ENCODE measurements around the gene C9orf50.

The C9orf50 gene

DNA sequence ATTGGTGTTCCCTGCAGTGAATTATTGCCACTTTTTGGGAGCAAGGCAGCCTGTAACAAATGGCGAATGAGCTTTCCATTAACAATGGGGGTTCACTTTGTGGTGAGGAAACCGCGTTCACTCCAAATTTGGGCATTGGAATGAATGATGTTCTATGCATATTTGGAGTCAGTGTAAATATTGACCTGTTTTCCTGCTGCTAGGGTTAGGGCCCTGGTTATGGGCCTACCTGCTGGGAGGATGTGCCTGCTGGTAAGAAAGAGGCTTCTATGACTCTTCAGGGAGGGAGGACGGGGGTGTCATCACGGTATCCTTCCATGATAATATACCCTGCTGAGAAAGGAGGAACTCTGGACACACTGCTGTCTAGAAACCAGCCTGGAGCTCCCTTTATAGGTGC lies 29.0 kb downstream of the C9orf50 start:
- DNase-seq (ENCODE audit: low spot score): no peak

DNA sequence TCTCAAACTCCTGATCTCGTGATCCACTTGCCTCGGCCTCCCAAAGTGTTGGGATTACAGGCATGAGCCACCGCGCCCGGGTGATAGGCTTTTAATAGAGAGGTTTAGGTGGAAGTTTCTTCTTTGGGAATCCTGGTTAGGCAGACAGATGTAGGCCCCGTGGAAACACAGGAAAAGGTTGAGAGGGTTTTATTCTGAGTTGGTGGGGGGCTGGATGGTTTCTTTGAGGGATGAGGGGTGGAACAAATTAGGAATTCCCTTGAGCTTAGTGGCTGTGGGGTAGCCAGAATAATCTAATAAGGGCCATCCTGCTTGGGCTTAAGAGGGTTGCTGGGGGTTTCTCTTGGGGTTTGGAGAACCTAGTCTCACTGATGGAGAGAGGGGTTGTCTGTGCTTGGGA lies 30.4 kb downstream of the C9orf50 start:
- DNase-seq (ENCODE audit: low spot score): no peak

DNA sequence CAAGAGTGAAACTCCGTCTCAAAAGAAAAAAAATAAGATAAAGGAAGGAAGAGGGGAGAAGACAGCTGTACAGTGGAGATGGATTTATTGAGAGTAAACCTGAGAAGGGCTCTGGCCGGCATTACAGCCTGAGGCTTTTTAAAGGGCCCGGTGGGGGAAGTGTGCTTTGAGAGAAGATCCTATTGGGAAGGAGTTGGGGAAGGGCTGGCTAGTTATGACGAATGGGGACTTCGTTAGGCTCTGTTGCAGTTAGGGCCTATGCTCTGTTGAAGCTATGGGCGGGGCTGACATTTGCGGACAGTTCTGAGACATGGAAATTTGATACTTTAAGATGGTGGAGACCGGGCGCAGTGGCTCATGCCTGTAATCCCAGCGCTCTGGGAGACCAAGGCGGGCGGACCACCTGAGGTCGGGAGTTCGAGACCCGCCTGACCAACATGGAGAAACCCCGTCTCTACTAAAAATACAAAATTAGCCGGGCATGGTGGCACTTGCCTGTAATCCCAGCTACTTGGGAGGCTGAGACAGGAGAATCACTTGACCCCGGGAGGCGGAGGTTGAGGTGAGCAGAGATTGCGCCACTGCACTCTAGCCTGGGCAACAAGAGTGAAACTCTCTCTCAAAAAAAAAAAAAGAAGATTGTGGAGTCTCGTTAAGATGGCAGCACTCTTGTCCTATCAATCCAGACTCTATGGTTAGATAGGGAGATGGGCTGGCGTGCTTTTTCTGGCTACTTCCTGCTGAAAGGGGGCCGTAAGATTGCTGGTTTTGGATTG lies 33.2 kb downstream of the C9orf50 start:
- no peak for DNase-seq (ENCODE audit: low spot score)

DNA sequence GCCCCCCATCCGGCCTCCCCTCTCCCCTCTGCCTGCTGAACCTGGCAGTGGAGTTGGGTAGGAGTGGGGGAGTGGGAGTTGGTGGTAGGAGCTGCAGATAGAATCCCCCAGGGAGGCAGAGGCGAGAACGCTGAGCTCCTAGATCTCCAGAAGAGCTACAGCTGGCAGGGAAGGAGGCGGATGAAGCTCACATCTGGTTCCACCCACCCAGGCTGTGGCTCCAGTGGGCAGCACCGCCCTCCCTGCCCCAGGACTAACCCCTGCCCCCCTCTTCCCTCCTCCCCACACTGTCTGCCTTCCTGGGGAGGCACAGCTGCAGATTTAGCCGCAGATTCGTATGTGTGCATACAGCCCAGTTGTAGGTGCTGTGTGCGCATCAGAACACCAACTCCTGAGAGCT lies 34.2 kb downstream of the C9orf50 start:
- DNase-seq (ENCODE audit: low spot score): no peak

DNA sequence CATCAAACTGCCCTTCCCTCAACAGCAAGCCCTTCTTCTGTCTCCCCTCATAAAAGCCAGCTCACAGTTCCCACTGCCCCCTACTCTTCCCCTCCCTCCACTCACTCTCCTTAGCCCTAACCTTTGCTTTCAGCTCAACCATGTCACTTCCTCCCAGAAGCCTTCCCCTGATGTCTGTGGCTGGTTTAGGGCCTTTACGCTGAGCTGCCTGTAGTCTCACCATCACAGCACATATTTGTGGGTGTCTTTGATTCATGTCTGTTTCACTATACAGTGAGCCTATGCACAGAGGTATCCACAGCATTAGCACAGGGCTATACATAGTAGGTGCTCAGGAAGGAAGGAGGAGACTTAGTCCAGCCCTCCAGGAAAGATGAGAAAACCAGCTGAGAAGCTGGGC lies 34.7 kb downstream of the C9orf50 start:
- no peak for DNase-seq (ENCODE audit: low spot score)

DNA sequence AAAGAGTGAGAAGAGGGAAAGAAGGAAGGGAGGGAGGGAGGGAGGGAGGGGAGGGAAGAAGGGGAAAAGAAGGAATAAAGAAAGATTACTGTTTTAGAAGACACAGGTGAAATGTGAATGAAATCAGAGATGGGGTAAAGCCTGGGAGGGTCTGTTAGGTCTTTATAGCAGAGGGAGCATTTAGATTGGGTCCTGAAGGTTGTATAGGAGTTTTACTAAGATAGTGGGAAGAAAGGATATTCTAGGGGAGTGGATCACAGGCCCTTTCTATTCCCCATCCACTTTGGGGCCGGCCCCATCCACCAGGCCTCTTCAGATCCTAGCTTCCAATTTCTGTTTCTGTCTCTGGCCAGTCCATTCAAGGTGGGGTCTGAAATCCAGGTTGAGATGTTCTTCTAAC lies 35.5 kb downstream of the C9orf50 start:
- no peak for DNase-seq (ENCODE audit: low spot score)

DNA sequence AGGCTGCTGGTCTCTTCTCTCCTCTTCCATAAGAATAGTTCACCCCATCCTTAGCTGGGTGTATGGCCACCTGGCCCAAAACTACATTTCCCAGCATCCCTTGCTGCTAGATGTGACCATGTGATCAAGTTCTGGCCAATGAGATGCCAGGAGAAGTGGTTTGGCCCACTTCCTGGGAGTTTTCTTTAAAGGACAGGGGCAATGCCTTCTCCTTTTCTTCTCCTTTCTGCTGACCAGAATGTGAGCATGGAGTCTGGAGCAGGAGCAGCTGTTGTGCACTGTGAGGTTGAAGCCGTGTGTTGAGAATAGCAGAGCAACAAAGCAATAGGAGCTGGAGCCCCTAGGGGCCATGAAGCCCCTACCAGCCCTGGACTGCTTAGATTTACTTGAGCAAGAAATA lies 36.8 kb downstream of the C9orf50 start:
- peak; percentile 91 for DNase-seq (ENCODE audit: low spot score)

DNA sequence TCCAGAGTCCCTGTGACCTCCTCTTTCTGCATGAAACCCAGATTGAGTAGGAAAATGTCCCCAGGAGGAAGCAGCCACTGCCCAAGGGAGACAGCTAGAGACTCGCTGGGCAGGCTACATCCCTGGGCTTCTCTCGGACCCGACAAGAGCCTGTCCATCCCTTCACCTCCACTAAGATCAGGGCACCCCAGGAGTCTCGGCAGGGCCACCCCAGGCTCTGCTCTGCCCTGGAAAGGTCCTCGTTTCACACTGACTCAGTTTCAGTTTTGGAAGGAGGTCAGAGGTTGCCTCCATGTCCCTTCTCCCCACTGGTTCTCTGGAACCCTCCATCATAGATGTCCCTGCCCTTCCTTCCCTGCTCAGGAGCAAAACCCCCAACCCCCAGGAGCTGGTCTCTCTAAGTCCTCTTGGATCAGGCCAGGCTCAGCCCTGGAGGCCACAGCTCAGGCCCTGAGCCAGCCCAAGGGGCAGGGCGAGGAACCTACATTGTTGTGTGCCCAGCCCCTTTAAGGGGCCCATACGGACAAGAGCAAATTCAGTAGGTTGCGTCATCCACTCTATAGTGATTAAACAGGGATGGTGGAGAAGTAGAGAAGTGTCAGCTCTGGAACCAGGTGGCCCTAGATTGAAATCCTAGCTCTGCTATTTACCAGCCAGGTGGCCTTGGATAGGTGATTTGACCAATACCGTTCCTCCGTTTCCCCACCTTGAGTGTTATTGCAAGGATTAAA lies 37.4 kb downstream of the C9orf50 start:
- DNase-seq (ENCODE audit: low spot score): no peak

DNA sequence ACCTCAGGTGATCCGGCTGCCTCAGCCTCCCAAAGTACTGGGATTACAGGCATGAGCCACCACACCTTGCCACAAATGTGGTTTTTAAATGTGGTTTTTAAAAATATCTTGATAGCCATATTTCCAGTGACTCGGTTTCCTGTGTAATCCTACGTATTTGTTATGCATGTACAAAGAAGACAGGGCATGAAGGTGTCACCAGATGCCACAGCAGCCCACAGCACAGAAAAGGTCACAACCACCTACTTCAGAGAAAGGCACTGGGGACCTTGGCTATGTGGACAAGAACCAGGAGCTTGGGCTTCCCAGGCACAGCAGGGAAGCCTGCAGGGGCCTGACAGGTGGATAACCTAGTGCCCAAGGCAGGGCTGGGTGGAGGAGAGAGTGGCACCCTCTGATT lies 38.0 kb downstream of the C9orf50 start:
- no peak for DNase-seq (ENCODE audit: low spot score)

DNA sequence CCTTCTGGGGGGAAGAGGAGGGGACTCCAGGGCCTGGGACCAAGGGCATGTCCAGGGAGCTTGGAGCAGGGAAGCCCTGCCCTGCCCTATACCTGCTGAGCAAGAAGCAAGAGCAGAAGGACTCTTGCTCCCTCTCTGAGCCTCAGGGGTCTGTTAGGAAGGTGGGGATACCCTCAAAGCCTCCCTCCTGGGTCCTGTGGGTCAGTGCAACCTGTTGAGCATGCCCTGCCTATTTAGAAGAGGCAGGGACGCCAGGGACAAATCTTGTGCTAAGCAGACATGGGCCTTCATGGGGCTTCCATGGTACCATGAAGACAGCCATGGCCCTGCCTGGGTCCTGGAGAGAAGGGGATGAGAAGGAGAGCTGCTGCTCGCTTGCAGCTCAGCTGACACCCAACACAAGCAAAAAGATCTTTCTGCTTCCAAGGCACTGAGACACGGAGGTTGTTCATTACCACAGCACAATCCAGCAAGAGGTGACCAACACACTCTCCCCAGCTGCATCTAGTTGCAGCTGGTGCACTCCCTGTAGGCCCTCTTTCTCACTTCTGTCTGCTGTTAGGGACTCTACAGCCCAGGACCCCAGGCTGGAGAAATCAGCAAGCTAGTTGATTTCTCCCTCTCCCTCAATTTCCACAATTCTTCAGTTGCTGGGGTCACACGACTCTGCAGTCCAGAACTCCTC lies 39.3 kb downstream of the C9orf50 start:
- no peak for DNase-seq (ENCODE audit: low spot score)

DNA sequence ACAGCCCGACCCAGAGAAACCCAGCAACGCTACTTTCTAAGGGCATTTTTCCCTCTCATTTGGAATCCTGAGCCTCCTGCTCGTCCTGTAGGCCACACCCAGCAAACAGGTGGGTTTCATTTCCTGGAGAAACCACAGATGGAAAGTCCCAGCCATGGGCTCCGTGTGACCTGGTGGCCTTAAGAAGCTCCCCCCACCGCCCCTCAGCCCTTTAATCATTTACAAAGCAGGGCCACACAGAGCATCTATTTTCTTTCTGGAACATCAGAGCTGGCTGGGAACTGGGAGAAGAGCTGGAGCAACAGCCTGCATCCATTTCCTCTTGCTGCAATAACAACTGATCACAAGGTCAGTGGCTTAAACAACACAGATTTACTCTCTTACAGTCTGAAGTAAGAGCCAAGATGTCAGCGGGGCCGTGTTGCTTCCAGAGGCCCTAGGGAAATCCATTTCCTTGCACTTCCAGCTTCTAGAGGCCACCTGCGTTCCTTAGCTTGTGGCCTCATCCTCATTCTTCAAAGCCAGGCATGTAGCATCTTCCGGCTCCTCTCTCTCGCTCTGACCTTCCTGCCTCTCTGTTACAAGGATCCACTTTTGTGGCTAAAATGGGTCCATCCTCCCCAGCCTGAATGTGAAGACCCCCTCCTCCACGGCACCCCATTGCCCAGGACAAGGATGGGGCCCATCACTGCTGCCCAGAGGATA lies 40.5 kb downstream of the C9orf50 start:
- DNase-seq (ENCODE audit: low spot score): no peak

DNA sequence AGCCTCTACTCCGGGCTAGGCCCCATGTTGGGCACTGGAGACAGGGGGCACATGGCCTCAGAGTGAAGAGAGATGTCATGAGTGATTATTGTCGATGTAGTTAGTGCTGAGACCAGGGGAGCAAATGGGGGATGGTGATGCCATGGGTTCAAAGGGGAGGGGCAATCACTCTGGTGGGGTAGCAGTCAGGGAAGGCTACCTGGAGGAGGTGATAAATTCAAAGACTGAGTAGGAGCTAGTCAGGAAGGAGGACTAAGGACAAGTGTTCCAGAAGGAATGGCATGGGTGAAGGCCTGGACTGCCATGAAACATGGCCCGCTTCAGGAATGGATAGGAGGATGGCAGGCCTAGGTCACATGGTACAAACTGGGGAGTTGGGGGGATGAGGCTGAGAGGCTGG lies 41.6 kb downstream of the C9orf50 start:
- no peak for DNase-seq (ENCODE audit: low spot score)

DNA sequence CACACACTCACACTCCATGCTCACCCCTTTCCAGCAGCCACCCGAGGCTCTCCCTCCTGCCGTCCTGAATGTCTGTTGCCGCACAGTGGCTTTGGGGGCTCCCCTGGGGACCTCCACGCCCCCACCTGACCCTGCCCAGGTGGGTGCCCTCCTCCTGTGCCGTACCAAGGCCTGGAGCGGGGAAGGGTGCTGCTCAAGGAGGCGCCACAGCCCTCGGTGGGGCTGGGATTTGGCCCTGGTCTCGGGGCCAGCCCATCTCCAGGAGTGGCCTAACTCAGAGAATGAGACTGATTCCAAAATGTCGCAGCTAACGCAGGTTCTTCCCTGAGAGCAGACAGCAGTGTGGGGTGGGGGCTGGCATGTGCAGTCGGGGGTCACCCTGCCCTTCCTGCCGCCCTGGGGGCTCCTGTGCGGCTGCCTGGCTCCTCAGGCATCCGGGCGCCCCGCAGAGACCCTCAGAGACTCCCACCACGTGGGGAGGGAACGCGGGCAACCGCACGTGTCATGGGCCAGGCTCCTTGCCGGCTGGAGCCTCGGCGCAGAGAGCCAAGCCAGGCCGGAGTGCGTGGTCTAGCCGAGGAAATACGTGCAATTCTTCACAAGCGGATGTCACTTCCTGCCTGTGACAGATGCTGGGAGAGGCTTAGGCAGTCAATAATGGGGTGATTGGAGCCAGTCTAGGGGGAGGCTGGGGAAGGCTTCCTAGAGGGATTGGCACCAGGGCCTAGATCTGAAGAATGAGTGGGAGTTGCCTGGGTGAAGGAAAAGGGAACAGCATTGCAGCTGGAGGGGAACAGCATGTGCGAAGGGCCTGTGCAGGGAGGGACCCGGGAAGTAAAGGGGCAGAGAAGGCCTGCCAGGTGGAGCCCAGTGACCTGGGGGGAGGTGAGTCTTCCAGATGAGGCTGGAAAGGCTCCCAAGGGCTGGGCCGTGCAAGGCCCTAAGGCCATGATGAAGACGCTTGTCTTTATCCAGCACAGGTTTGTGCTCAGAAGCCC lies 44.1 kb downstream of the C9orf50 start:
- peak; percentile 70 for DNase-seq (ENCODE audit: low spot score)

DNA sequence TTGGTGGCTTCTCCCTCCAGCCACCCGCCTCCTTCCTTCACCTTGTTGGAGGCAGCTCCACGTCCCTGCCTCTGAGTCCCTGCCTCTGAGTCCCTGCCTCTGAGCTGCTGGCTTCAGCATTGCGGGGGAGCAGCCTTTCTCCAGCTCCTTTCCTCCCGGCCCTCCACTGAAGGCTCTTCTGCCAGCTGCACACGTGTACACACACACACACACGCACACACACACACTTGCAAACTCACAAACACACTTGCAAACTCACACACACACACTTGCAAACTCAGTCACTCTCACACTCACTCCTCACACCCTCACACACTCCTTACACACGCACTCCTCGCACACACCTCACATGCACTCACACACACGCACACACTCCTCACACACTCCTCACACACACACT lies 45.1 kb downstream of the C9orf50 start:
- no peak for DNase-seq (ENCODE audit: low spot score)

DNA sequence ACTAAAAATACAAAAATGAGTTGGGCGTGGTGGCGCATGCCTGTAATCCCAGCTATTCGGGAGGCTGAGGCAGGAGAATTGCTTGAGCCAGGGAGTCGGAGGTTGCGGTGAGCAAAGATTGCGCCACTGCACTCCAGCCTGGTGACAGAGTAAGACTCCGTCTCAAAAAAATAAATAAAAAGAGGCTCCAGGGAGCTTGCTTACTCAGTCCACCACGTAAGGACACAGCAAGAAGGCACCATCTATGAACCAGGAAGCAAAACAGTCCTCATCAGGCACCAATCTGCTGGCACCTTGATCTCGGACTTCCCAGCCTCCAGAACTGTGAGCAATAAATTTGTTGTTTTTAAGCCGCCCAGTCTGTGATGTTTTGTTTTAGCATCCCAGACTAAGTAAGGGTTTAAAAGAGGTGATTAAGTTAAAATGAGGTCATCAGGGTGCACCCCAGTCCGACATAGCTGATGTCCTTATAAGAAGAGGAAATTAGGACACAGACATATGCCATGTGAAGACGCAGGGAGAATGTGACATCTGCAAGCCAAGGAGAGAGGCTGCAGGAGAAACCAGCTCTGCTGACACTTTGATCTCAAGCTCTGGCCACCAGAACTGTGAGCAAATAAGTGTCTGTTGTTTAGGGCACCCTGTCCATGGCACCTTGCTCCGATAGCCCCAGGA lies 45.9 kb downstream of the C9orf50 start:
- no peak for DNase-seq (ENCODE audit: low spot score)

DNA sequence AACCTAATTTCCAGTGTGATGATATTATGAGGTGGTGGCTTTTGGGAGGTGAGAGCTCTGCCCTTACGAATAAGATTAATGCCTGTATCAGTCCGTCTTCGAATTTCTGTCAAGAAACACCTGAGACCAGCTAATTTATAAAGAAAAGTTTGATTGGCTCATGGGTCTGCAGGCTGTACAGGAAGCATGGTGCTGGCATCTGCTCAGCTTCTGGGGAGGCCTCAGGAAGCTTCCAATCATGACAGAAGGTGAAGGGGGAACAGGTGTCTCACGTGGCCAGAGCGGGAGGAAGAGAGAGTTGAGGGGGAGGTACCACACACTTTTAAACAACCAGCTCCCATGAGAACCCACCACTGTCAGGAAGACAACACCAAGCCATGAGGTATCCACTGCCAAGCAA lies 46.9 kb downstream of the C9orf50 start:
- no peak for DNase-seq (ENCODE audit: low spot score)

DNA sequence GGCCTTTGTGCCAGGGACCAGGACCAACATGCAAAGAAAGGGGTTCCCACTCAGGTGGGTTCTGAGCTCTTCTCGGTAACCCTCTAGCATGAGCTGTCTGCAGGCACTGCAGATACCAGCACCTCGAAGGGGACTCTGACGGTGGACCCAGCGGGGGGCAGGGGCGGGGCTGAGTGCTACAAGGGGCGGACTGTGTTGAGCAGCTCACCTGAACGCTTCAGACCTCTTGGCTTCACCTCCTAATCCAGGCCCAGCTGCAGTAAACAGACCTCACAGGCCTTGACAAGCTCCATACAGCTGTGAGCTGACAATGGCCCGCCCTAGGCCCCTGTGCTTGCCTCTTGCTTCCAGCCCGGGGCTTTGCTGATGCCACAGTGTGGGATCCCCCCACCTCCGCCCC lies 48.4 kb downstream of the C9orf50 start:
- DNase-seq (ENCODE audit: low spot score): no peak

DNA sequence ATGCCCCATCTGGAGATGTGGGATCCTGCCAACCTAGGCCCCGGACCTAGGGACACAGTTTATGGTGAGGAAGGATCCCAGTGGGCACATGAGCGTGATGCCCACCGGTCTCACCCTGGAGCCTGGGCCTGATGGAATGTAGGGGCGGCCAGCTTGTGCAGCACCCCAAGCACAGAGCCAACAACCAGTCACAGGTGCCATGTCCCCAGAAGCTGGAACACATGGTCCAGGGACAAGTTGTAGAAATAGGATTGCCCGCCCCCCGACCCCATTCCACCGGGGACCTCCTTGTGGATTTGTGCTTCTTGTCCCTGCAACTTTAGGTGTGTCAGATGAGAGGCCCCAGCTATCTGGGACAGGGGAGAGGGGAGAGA lies 48.9 kb downstream of the C9orf50 start:
- DNase-seq (ENCODE audit: low spot score): no peak

DNA sequence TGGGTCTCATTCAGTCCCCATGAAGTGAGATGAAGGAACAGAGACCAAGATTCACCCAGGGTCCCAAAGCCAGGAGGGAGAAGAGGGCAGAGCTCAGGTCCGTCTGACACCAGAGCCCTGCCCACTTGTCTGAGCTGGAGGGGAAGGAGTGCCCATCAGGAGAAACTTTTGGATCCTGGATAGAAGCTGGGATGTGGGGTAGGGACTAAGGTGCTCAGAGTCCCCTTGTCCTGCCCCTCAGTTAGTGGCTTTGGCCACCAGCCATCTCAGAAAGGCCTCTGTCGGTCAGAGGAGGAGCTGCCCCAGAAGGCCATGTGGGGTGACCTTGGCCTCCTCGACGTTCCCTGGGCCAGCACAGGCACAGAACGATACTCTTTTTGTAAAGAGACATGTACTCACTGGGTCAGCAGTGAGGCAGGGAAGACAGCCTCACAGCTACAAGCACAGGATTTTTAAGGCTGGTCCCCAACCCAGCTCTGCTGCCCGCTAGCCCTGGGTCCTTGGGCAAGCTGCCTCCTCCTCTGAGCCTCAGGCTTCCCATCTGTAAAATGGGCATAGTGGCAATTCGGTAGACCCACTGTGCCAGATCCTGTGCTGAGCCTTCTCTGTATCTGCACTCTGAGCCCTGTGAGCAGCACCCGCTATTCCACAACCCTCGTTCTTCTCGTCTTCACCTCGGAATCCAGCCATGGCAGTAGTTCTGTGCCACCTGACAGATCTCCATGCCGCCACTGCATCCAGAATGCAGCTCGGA lies 49.4 kb downstream of the C9orf50 start:
- no peak for DNase-seq (ENCODE audit: low spot score)
